HG03103 (cell line): Measurements from ENCODE around the gene ENPP6.
"Not testable (repeated sequence)": the region's sequence is repeated elsewhere in the genome, so short reads cannot be mapped to it uniquely, and the experiment has no call there.

Source experiments
- ATAC-seq: cut with Tn5 transposase; IDR thresholded peaks from one replicate; pipeline ENCODE4 v1.9.1; 2021; ENCODE audit warnings: low read depth; ENCODE audit not compliant: unreplicated experiment

ENPP6 gene

DNA sequence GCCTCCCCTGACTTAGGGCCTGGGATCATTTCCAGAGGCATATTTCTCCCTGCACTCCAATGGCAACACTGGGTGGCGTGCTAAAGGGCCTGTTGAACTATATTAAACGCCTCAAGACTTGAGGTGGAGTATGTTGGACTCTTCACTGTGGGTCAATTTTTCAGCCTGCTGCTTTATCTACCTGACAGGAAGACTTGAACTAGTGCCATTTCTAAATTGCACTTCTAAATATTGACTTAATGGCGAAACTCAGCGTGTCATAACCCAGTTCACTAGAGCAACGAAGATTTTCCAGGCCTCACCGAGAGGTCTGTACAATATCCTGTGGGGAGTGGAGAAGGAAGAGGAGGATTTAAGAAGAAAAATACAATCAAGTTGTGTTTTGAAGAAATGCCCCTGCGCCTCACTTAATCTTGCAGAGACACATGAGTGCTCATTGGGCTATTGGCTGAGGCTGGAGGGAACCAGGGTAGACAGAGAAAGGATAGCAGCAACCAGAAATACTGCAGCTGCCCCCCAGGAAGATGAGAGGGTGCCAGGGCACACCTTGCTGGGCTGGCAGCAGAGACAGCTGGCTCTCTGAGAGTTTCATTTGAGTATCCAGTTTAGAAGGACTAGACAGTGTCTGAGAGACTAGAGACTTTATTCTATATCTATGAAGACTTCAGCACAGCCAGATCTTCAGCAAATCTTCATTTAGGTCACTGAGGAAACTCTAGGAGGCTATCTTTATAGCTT, 67.4 kb downstream of the ENPP6 start:
- ATAC-seq, result no peak

DNA sequence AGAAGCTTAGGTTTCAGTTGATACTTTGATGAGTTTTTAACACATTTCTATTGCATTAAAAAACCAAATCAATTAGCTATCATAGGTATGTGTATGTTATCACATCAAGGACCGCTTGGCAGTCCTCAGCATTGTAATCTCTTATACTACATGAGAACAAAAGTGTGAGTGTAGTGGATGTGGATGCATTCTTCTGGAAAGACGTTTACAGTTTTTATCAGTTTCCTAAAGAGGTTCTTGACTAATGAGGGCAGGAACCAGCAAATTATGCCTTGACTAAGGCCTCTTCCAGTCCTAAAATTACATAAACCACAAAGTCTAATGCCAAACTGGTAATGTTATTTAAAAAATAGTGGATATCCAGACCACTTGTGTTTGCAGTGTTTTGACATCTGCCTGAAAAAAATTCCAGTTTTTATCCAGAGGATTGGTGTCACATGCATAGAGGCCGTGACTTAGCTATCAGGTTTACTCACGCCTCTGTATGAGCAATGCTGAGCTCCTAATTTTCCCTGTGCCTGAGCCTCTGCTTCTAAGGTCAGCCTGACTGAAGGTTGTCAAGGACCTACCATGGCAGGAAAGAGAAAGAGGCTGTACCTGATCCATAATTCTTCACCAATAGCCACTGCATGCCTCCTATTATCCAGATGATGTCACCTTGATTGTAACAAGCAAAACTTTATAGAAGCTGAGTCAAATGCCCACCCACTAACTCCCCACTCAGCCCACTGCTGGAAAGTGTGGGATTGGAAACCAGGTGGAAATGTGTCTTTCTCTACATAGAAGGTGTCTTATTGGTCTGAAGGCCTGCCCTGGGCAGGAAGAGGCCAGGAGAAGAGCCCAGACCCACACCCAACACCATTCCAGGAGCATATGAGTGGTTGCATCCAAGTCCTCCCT, 68.7 kb downstream of the ENPP6 start:
- no peak for ATAC-seq

DNA sequence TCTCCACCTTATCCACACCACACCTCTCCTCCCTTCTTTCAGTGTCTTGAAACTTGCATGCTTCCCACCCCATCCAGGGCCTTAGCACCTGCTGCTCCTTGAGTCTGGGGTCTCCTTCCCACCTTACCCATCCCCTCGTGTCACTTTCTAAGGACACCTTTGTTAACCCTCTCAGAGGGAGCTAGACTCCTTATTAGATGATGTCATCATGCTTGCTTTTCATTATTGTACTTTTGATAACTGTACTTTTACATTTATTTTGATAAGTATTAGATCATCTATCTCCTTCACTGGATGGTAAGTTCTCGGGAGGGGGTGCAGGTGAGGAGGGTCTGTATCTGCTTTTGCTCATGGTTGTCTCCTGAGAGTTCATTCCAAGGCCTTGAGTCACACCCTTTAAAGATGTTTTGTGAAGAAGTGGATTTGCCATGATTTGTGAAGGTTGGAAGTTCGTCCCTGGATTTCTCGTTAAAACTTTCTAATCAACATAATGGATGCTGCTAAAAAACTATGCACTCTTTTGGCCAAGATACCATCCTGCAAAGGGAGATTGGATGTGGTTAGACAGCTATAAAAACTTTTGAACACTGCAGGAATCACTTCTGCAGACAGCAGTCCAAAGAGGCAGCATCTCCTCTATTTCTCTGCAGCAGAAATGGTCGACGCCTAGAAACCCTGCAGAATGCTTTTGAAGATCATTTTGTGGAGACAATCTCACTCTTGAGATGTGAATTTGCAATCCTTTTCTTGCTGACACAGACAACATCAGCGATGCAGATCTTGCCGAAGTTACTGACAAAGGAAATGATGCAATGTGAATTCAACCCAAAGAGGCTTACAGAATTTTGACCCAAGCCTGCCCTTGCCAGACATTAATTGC, 69.6 kb downstream of the ENPP6 start:
- ATAC-seq, result no peak

DNA sequence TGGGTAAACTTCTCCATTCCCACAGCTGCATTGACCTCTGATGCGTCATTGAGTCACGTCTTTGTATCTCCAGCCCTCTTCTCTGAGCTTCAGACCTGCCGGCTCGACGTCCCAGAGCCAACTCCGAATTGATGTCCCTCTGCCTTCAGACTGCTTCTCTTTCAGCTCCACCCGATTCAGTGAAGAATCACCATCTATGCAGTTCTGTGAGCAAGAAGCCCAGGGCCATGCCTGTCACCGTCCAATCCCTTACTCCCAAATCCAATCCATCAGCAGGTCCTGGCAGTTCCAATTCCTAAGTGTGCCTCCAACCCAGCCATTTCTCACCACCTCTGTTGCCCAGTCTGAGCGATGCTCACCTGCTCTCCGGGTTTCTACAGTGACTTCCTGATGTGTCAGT, 70.7 kb downstream of the ENPP6 start:
- no peak for ATAC-seq

DNA sequence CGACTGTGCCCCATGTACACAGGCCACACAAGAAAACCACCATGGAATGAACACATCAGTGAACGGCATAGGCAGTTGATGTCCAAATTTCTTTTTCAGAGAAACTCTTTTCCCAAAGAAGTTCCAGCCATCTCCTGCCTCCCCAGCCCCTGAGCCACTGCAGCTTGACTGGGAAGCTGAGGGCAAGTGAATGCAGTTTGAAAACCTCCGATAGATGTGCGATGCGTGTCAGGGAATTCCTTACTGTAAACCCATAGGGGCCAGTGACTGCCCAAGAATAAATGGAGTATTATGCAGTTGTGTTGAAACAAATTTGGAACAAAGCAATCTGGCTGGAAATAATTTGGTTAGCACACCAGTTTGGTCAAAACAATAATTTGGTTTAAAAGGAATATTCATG, 72.1 kb downstream of the ENPP6 start:
- no peak for ATAC-seq

DNA sequence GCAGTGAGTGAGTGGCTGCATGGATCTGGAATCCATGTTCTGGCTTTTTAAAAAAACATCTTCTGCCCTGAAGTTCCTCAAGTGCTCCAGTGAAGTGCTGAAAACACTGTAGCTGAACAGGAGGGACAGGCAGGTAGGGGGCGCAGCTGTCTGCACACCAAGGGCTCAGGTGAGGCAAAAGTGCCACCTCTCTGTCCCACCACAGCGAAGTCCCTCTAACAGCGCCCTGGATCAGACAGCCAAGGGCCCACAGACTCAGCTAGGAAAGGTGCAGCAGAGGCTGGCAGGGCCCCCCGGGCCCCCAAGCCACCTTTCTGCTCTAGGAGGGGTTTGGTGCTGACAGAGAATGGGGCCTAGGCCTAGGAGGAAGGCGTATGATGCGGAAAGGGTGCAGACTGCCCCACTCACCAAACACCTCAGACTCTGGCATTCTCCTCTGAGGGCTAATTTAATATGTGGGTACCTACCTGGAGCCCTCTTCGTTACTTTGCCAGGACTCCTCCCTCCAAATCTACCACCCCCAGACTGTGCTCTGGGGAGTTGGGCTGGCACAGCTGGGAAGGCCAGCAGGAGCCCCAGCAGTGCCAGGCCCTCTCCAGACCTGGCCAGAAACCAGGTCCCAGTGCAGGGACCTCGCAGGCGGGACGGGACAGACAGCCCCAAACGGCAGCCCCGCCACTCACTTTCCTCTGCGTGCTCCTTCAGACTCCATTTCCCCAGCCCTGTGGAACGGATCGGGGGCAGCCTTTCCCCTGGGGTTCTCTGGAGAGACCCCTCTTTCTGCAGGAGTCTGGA, 73.7 kb downstream of the ENPP6 start:
- no peak for ATAC-seq

DNA sequence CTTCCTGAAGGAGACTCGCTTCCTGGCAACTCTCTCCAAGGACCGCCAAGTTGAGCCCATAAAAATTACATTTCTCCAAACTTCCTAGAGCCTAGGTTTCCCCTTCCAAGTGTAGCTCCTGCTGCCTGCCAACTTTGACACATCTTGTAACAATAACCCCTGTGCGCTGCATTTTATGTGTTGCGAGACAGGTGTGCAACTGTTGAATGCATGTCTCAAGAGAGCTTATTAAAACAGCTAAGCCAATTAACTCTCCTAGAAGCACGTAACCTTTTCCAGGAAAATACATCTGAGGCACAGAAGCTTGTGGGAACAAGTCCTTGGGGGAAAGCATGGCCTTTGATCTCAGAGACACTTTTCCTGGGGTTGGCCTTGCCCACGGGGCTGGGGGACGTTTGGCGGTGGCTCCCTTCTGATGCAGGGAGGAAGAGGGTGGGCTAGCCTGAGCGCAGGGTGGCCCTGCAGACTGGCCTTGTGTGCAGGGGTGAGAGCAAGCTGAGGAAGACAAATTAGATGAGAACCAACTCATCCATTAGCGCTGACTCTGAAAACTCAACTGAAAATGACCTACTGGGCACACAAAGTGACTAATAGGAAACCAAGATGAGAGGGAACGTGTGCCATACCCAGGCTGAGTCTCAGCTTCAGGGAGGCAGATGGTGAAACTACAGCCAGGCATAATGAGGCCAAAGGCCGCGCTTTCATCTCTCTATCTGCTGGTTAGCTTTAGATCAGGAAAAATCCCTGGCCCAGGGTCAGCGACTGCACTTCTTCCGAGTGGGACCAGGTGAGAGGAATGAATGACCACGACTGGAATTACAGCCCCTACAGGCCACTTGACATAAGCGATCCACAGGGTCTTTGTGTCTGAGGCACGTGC, 75.3 kb downstream of the ENPP6 start:
- ATAC-seq, result no peak

DNA sequence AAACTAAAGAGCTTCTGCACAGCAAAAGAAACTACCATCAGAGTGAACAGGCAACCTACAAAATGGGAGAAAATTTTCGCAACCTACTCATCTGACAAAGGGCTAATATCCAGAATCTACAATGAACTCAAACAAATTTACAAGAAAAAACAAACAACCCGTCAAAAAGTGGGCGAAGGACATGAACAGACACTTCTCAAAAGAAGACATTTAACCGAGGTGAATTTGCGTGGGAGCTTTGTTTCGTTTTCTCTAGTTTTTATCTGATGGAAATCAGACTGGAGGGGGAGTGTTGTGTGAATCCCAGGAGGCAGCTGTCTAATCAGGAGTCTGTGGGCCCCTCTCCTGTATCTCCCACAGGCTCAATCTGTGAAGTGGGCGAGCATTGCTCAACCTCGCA, 76.8 kb downstream of the ENPP6 start:
- not testable (repeated sequence) for ATAC-seq

DNA sequence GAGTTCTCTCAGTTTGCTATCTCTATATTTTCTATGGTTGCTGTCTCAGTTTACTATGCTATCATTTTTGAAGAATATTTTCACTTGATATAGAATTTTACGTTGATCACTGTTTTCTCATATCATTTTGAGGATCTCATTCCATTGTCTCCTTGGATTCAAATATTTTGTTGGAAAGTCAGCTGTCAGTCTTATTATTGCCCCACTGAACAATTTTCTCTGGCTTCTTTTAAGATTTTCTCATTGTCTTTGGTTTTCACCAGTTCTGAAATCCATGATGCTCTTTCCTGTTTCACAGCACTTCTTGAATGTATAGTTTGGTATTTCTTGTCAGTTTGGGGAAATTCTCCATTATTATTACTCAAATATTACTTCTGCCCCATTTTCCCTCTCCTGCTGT, 81.1 kb downstream of the ENPP6 start:
- ATAC-seq, result no peak

DNA sequence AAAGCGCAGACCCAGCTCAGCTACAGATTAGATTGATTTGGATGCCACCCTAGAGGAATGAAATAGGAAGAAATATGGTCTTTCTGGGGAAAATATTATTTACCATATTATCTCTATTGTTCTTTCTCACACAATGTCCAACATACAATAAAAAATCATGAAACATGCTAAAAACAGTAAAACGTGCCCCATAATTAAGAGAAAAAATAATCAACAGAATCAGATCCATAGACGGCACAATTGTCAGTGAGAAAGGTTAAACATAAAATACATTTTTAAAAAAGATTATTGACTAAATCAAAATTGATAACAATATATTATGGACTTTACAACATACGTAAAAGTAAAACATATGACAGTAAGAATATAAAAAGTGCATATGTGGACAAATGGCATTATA, 90.9 kb downstream of the ENPP6 start:
- ATAC-seq, result no peak

DNA sequence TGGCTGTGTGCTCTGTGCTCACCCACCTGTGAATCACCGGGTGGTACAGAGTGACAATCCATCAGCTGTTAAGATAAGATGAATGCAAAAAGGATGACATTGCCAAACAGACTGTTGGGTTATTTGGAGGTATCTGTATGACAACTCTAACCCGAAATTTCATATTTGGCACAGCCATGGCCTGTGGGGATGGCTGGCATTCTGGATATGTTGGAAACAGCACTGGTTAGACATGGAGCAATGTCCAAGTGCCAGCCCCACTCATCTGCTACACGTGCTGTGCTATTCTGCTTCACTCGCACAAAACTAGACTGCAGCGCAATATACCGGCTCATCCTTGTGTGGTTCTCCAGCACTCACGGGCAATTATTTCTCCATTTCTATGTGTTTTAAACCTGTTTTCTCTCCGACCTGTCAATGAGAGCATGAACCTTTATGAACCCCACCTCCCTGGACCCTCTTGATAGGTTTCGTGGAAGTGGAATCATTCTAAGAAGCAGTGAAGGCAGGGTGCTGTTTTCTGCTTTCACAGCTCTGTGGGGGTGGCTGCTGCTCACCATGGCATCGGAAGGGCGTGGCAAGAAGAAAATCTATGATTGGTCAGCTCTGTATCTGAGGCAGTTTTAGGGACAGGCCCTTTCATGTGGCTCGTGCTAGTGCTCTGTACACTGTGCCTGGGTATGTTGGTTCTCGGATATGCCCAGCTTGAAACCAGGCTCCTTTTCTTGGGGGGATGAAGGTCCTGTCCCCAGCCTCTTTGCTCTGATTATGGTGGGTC, 94.9 kb downstream of the ENPP6 start:
- ATAC-seq, result no peak

DNA sequence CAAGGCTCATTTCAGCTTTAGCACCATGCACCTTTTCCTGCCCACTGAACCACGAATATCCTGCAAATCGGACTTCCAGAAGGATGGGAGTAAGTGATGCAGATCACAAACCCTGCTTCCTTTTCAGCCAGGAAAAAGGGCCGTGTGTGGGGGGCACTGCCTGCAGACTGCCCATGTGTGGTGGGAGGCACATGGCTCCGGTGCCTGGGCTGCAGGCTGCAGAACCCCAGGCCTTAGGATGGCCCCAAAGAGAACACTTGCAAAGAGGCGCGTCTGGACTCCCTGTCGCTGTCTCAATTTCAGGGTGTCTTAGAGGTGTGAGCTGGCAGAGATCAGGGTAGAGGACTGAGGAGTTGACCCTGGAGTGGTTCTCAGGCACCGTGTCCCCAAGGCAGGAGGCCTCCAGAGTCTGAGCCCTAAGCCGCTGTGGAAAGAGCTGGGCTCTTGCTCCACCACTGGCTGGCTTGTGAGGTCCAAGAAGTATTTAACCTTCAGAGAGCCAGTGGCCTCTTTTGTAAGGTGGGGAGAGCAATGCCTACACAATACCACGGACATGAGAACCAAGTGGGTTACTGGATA, 97.0 kb downstream of the ENPP6 start:
- ATAC-seq, result no peak

DNA sequence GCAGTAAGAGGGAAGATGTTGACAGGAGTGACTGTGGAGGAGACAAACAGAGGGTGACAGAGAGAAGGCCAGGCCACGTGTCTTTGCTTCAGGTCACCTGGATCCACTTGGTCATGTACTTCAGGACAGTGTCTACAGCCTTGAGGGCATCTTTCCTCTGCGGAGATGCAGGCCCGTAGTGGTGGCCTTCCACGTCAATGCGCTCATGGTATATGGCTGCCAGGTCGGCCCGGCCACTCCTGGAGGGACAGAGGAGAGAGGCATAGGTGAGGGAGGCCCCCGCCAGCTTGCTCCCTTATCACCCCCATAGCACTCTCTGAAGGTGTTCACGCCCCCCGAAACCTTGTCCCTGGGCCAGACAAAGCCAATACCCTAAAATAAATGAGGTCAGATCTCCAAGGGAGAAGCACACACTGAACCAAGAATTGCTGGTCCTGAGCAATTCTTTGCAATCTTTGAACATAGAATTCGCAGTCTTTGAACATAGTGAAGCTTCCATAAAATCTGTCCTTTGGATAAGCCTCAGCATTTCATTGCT, 99.9 kb downstream of the ENPP6 start:
- no peak for ATAC-seq

DNA sequence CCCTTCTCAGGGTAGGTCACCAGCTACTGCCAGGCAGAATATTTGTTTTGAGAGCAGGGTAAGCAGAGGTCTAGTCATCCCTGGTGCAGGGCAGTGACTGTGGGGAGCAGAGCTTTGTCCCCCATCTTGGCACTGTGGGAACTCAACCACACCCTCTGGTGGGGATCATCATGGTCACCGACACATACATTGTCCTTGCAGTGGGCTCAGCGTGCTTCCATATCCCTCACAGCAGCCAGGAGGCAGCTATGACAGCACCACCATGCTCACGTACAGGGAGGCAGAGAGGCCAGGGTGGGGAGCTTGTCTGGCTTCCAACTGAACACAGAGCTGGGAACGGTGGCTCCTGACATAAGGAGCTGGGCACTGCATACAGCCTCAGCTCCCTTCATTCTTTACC, 102.3 kb downstream of the ENPP6 start:
- no peak for ATAC-seq

DNA sequence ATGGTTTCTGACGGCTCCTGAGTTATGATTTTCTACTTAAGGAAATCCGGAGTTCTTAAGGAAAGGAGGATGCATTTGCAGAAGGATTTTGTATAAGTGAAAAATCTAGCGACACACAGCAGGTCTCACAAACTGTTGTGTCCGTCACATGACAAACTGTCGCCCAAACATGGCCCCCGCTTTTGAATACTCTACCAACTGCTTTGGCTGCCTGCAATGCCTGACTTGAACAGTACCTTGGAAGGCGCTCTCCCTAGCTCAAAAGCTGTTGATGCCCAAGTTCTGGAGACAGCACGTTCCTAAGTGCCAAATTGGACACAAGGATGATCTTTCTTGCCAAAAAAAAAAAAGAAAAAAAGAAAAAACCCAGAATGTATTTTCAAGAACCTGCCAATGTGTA, 103.2 kb downstream of the ENPP6 start:
- no peak for ATAC-seq

DNA sequence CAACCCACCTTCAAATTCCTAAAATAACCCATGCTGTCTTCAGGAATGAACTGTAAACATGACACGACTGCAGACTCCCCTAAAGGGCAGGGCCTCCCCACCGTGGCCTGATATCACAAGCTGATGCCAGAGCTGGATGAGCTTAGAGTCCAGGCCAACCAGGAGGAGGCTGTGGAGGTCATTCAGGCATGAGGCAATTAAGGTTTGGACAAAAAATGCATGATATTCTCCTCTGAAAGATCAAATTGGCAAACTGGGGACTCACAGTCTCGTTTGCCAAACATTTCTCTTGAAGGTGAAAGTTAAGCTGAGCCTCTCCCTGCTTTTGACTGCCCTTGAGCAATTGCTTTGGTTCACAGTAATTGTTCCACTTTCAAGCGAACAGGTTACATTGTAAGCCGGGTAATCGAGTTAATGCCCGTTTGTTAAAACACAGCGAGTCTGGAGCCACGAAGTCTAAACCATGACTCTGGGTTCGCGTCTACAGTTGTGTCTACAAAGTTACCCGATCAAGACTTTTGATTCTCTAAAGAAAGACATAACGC, 105.6 kb downstream of the ENPP6 start:
- no peak for ATAC-seq

DNA sequence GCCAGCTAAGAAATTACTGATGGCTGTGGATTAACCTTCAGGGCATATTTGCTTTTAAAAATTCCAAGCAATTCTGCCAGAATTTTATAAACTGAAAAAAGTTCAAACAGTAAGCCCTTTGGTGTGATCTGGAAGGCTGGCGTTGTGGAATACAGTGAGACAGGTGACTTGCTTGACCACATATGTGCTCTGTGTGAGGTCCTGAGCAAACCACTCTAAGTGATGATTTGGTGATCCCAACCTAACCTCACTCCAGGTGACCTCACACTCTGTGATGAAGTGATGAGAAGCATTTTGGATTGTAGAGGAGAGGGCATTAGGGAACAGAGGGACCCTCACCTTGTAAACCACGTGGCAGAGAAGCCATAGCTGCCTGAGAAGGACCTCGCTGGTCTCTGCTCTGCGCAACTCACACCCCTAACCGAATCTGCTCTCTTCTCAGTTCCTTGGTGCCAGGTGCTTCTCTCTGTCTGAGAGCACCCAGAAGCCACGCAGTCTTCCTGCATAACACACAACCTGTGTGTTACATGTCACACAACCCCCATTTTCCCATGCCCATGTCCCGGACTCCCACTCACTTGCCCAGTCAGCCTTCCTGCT, 106.3 kb downstream of the ENPP6 start:
- ATAC-seq, result no peak
